B cell (primary cell): ENCODE results near the gene CNPPD1. TPM values are rescaled to one million over a fixed set of nuclear protein-coding genes. Genes with fewer than 3 reads are reported as not detected.

Experiments used
- ATAC-seq: fragments of 200-7000 bp; cut with Tn5 transposase; one replicate; pipeline ENCODE4 v1.10.0; 2021; ENCODE audit warnings: low read depth, mild to moderate bottlenecking, moderate number of reproducible peaks, moderate library complexity
- CTCF ChIA-PET: fragments of 350-600 bp; sonication (Branson Sonifier 250); formaldehyde crosslinking; loops from one replicate; lab custom pipeline; 2021; ENCODE audit warnings: antibody characterized with exemption, inconsistent platforms; lab: Charles Lee
- POLR2A ChIA-PET: fragments of 350-600 bp; sonication (Branson Sonifier 250); formaldehyde crosslinking; loops from one replicate; lab custom pipeline; 2021; ENCODE audit warnings: antibody characterized with exemption; lab: Charles Lee
- DNase-seq: peaks from one replicate; pipeline ENCODE4 v3.0.0; 2013
- H2AFZ ChIP-seq: 2 replicates; pipeline ENCODE4 v1.6.1; 2012; ENCODE audit warnings: mild to moderate bottlenecking, low read depth, low read length; ENCODE audit not compliant: insufficient read depth, poor library complexity, severe bottlenecking
- H3K27ac ChIP-seq, 2 donors: 1 replicate in 1 of 2; 2 replicates in 1 of 2; pipeline ENCODE4 v1.5.1; 2012 to 2013; ENCODE audit warnings: low read length in 2 of 2, mild to moderate bottlenecking in 2 of 2, moderate library complexity in 1 of 2
- H3K27me3 ChIP-seq, 4 experiments: fragments of 200-600 bp in 1 of 4; sonication (generic) in 1 of 4; replicated peaks in 1 of 4; 1 replicate in 2 of 4; 2 replicates in 2 of 4; pipeline versions ENCODE4 v1.6.1 to v1.7.0; 2013 to 2016; ENCODE audit warnings: low read length in 3 of 4, mild to moderate bottlenecking in 2 of 4, mixed read lengths in 1 of 4, moderate library complexity in 1 of 4; ENCODE audit not compliant: insufficient read depth in 4 of 4, control insufficient read depth in 3 of 4; ENCODE audit errors: control extremely low read depth in 1 of 4
- H3K36me3 ChIP-seq, 2 experiments: replicated peaks in 1 of 2; 1 replicate in 1 of 2; 2 replicates in 1 of 2; pipeline versions ENCODE4 v1.6.1 to v1.7.1; 2013; ENCODE audit warnings: low read length in 1 of 2; ENCODE audit not compliant: insufficient read depth in 2 of 2, control insufficient read depth in 1 of 2; ENCODE audit errors: control extremely low read depth in 1 of 2, extremely low read depth in 1 of 2
- H3K4me1 ChIP-seq, 2 donors: fragments of 200-600 bp in 1 of 2; sonication (generic) in 1 of 2; 1 replicate in 1 of 2; 2 replicates in 1 of 2; pipeline versions ENCODE4 v1.5.1 to v1.6.1; 2013 to 2017; ENCODE audit warnings: low read length in 2 of 2; ENCODE audit not compliant: control insufficient read depth in 2 of 2, insufficient read depth in 2 of 2
- H3K4me2 ChIP-seq: replicated peaks from 2 replicates; pipeline ENCODE3; 2012; ENCODE audit warnings: mild to moderate bottlenecking, low read depth, low read length; ENCODE audit not compliant: poor library complexity, severe bottlenecking
- H3K4me3 ChIP-seq, 5 experiments: fragments of 200-600 bp in 1 of 5; sonication (generic) in 1 of 5; 1 replicate in 3 of 5; 2 replicates in 2 of 5; pipeline versions ENCODE4 v1.5.1 to v1.7.0; 2011 to 2016; ENCODE audit warnings: low read length in 4 of 5, mild to moderate bottlenecking in 4 of 5, low read depth in 2 of 5, control low read depth in 1 of 5, moderate library complexity in 1 of 5; ENCODE audit not compliant: insufficient read depth in 1 of 5; ENCODE audit errors: control extremely low read depth in 1 of 5, extremely low read depth in 1 of 5
- H3K79me2 ChIP-seq: fragments of 200-600 bp; sonication (generic); one replicate; pipeline ENCODE4 v1.6.0; 2016; ENCODE audit warnings: low read length; ENCODE audit not compliant: control insufficient read depth, insufficient read depth
- H3K9ac ChIP-seq: fragments of 200-600 bp; sonication (generic); 2 replicates; pipeline ENCODE4 v1.6.1; 2017; ENCODE audit warnings: mild to moderate bottlenecking, low read length, moderate library complexity
- H3K9me3 ChIP-seq, 3 donors: one replicate each; pipeline versions ENCODE4 v1.6.1 to v1.7.1; 2013; ENCODE audit warnings: low read length in 2 of 3; ENCODE audit not compliant: control insufficient read depth in 2 of 3, insufficient read depth in 1 of 3; ENCODE audit errors: control extremely low read depth in 1 of 3
- H4K20me1 ChIP-seq: 2 replicates; pipeline ENCODE4 v1.6.0; 2012; ENCODE audit warnings: mild to moderate bottlenecking, low read length; ENCODE audit not compliant: insufficient read depth, control insufficient read depth, poor library complexity, severe bottlenecking
- H3K27ac Mint-ChIP-seq: one replicate; pipeline ENCODE4 v1.8.0; 2021; ENCODE audit warnings: mixed read lengths
- H3K27me3 Mint-ChIP-seq: one replicate; pipeline ENCODE4 v1.8.0; 2021; ENCODE audit warnings: mixed read lengths
- H3K4me1 Mint-ChIP-seq: one replicate; pipeline ENCODE4 v1.8.0; 2021; ENCODE audit warnings: mixed read lengths
- H3K4me3 Mint-ChIP-seq: one replicate; pipeline ENCODE4 v1.8.0; 2021; ENCODE audit warnings: mixed read lengths
- H3K9me3 Mint-ChIP-seq: one replicate; pipeline ENCODE4 v1.8.0; 2022; ENCODE audit warnings: mixed read lengths; ENCODE audit not compliant: insufficient read depth
- EZH2 ChIP-seq: IDR thresholded peaks from 2 replicates; pipeline ENCODE4 v1.6.1; 2012; ENCODE audit warnings: borderline replicate concordance, low read depth, mild to moderate bottlenecking, moderate library complexity, low read length; ENCODE audit not compliant: insufficient read depth, poor library complexity, severe bottlenecking
- WGBS: methylation state at CpG from one replicate; pipeline ENCODE4 v1.1.5; 2013; ENCODE audit warnings: missing lambda C conversion rate; ENCODE audit not compliant: insufficient coverage; 5-methylcytosine and 5-hydroxymethylcytosine counted together
- intact Hi-C: fragments of 100-400 bp; cut with micrococcal nuclease; formaldehyde crosslinking; loops from one replicate; pipeline ENCODE4 v1.10.0; 2022
- polyA plus RNA-seq: library from polyadenylated mRNA; depleted of rRNA; stranded (reverse); fragments of >200 nt; gene quantifications from 2 replicates; pipeline ENCODE4 v1.2.3, GENCODE V29; 2012
- total RNA-seq, 2 donors: library from RNA; stranded (reverse); fragments of 120-200 nt in 1 of 2; gene quantifications; 1 replicate in 1 of 2; 2 replicates in 1 of 2; pipeline versions ENCODE4 v1.2.3 to v1.2.4, GENCODE V29; 2013 to 2022
- TF ChIP-seq, protein P1 (sequence below): fragments of 200-600 bp; IDR thresholded peaks from one replicate; pipeline ENCODE4 v1.8.0; 2022; ENCODE audit warnings: antibody characterized with exemption, mild to moderate bottlenecking

The CNPPD1 gene
- total and polyA plus RNA-seq, 2 donors (not counting 1 experiment from before 2014, with no cell fraction given): 150 to 159 TPM

DNA sequence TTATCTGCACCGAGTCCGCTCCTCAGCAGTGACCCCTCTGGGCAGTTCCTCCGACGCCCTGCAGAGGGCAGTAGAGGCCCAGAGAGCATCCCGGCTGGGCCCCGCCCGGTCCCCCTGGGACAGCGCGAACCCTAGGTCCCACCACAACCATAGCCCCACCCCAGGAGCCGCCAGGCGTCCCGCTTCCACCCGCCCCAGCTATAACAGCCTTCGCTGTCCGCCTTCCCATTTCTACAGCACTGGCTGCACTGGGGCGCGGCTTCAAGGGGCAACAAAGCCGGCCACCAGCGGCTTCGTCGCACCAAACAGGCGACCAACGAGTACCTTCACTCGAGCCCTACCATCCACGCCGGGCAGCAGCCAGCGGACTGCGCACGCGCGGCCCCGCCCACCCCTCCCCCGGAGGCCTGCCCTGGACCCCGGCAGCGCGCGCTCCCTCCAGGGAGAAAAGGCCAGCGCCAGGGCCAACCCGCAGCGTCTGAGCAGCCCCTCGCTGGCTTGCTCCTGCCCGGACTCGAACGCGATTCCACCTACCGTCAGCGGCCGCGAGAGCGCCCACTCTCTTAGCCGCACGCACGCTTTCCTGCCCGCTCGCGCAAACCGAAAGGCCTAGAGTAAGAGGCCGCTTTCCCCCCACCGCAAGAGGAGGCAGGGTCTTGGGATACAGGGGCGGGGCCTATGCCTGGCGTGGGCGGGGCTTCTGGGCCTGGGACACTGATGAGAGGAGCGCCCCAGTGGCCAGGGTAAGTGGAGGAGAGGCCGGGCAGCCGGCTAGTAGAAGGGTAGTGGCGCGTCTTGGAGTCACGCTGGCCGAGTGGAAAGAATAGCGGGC is 16.3 kb downstream of the CNPPD1 start, which contains the start of gene NHEJ1:
Gene NHEJ1 (minus strand): TSS at position 630 of the 832 bp plus-strand sequence. CDS start 2,453 bp downstream, outside the sequence.
- CTCF ChIA-PET: interaction anchor here (0.7 to 5.6 kb wide), 24 partner anchors 11 to 282 kb away, joined by 3 to 69 read pairs (median 6); partner anchors contain the start of genes CNPPD1, DNPEP and ZFAND2B
- Histone ChIP-seq H3K27ac (peak within 1 kb of the TSS; percentile 56 to 63), H3K4me1 (peaks cover 9 to 13% of the 10 kb centered on the region in 2 donors), H2AFZ (peak within 1 kb of the TSS; percentile 88), H3K27me3 (no peaks in the 10 kb centered on the region), H3K36me3 (peaks cover 0 to 18% of the 10 kb centered on the region in 2 experiments), H3K79me2 (peaks cover 14% of the 10 kb centered on the region), H3K9ac (peak within 1 kb of the TSS; percentile 72), H3K9me3 (no peaks in the 10 kb centered on the region), H4K20me1 (no peaks in the 10 kb centered on the region), H3K4me2 (peak within 1 kb of the TSS; percentile 75), H3K4me3 (peak within 1 kb of the TSS; percentile 39 to 84 (median 72))
- peaks cover 21% of the 10 kb centered on the region for H3K4me1 Mint-ChIP-seq
- H3K9me3 Mint-ChIP-seq: no peaks in the 10 kb centered on the region
- under 1% methylated on average over 62 of the region's 70 CpGs for WGBS
- intact Hi-C loops: loop anchor here (1.0 to 5.0 kb wide), 16 partner anchors 16 to 593 kb away; partner anchors contain the start of genes ABCB6, ANKZF1, ATG9A and CHPF
- peak within 1 kb of the TSS; percentile 98 for H3K4me3 Mint-ChIP-seq
- TF ChIP-seq, protein P1, sequence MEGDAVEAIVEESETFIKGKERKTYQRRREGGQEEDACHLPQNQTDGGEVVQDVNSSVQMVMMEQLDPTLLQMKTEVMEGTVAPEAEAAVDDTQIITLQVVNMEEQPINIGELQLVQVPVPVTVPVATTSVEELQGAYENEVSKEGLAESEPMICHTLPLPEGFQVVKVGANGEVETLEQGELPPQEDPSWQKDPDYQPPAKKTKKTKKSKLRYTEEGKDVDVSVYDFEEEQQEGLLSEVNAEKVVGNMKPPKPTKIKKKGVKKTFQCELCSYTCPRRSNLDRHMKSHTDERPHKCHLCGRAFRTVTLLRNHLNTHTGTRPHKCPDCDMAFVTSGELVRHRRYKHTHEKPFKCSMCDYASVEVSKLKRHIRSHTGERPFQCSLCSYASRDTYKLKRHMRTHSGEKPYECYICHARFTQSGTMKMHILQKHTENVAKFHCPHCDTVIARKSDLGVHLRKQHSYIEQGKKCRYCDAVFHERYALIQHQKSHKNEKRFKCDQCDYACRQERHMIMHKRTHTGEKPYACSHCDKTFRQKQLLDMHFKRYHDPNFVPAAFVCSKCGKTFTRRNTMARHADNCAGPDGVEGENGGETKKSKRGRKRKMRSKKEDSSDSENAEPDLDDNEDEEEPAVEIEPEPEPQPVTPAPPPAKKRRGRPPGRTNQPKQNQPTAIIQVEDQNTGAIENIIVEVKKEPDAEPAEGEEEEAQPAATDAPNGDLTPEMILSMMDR: peak; percentile 97
- no peak for TF ChIP-seq EZH2
- POLR2A ChIA-PET: interaction anchor here (0.7 to 2.4 kb wide), 4 partner anchors 16 to 135 kb away, joined by 5 to 8 read pairs (median 6); partner anchors contain the start of genes CNPPD1 and DNAJB2
- peak within 1 kb of the TSS; percentile 97 for H3K27ac Mint-ChIP-seq
- H3K27me3 Mint-ChIP-seq: no peaks in the 10 kb centered on the region
- peak; percentile 86 for ATAC-seq
- peak; percentile 98 for DNase-seq
